BLaER1 treated with 17β-estradiol and CSF1 and Interleukin-3, amounts not matched to agents 10 nM and 100 nM (cell line): Measurements from ENCODE around the gene ZDHHC9.

ENCODE experiments used
- H3K27ac ChIP-seq, 11 experiments: shearing (Covaris generic); formaldehyde crosslinking; 2 replicates each; pipeline ENCODE4 v1.8.1; 2022
- H3K27me3 ChIP-seq, 11 experiments: shearing (Covaris generic); formaldehyde crosslinking; 2 replicates each; pipeline ENCODE4 v1.8.1; 2022
- H3K36me3 ChIP-seq, 11 experiments: shearing (Covaris generic); formaldehyde crosslinking; 2 replicates each; pipeline ENCODE4 v1.8.1; 2022
- H3K4me1 ChIP-seq, 10 experiments: shearing (Covaris generic); formaldehyde crosslinking; 2 replicates each; pipeline ENCODE4 v1.8.1; 2022
- H3K4me2 ChIP-seq, 11 experiments: shearing (Covaris generic); formaldehyde crosslinking; 2 replicates each; pipeline ENCODE4 v1.8.1; 2022
- H3K4me3 ChIP-seq, 10 experiments: shearing (Covaris generic); formaldehyde crosslinking; 2 replicates each; pipeline ENCODE4 v1.8.1; 2022
- H3K9ac ChIP-seq, 11 experiments: shearing (Covaris generic); formaldehyde crosslinking; 2 replicates each; pipeline ENCODE4 v1.8.1; 2022
- H3K9me3 ChIP-seq, 11 experiments: shearing (Covaris generic); formaldehyde crosslinking; replicated peaks in 1 of 11; 2 replicates each; pipeline ENCODE4 v1.8.1; 2022
- H4K20me1 ChIP-seq, 11 experiments: shearing (Covaris generic); formaldehyde crosslinking; 2 replicates each; pipeline ENCODE4 v1.8.1; 2022
- Cebpa-rat ChIP-seq, 11 experiments: shearing (Covaris generic); IDR thresholded peaks; 2 replicates each; pipeline ENCODE4 v1.8.1; 2022

ZDHHC9 gene

DNA sequence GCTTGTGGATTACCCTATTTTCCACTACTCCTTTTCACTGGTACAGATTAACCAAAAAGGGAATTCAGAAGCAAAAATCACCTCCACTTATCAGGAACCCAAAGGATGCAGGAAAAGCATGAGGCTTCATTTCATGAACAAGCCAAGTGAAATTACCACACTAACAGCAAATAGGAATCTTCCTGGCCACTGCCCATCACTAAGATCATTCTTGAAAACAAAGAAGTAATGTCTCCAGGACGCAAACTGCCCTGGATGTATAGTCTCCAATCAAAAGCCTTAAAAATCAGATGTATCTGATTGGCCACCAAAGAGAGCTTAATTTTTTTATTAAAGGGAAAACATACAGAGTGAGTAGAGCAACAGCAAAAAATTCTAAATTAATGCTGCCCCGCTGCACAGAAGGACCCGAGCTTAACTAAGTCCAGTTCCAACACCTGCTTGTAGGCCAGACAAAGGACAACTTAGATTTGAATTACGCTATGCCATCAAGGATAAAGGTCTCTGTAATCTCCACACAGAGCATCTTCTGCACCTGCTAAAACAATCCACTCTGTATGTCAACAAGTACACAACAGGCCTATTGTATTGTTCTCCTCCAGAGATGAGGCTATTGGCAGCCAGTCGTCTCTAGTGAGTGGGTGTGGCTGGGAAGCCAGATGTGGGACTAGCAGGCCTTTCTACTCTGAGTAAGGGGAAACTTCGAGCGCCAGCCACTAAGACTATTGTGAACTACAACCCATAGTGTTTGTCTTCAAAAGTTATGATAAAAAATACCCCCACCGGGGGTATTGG is 12.4 kb downstream of the ZDHHC9 start:
- TF ChIP-seq Cebpa-rat (IDR thresholded peaks at IDR 0.05): no peak
- H3K4me3 ChIP-seq: no peak overlapping the region
- H3K36me3 ChIP-seq: peaks cover 0 to 21% (median 9%) of the 10 kb centered on the region in 11 experiments; a peak in 9 of 22 replicates
- no peak overlapping the region for H3K4me2 ChIP-seq
- H3K9me3 ChIP-seq: peaks cover 0 to 13% (median 0%) of the 10 kb centered on the region in 11 experiments; a peak in 2 of 22 replicates
- peaks cover 0 to 22% (median 0%) of the 10 kb centered on the region in 11 experiments; a peak in 4 of 22 replicates for H4K20me1 ChIP-seq
- H3K4me1 ChIP-seq: peaks cover 0 to 4% (median 0%) of the 10 kb centered on the region in 10 experiments; a peak in 3 of 20 replicates
- H3K9ac ChIP-seq: no peak overlapping the region
- H3K27ac ChIP-seq: no peak overlapping the region
- peaks cover 56 to 95% (median 77%) of the 10 kb centered on the region in 11 experiments for H3K27me3 ChIP-seq

DNA sequence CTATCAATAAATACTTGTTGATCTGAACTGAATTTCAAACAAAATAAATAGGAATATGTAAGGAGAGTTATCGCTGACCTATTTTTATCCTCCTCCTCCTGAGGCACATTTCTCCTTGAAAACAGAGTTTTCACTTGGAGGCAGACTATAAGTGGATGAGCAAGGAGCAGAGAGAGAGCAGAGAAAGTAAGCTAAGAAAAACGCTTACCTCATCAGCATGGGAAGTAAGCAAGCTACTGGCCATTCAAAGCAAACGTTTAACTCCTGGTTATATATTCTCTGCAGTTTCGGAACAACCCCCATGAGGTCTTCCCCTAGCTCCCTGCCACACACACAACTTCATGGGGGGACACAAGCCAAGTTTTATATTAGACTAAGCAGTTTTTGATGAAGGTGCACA is 13.2 kb downstream of the ZDHHC9 start:
- peaks cover 0 to 8% (median 0%) of the 10 kb centered on the region in 10 experiments; a peak in 3 of 20 replicates for H3K4me1 ChIP-seq

DNA sequence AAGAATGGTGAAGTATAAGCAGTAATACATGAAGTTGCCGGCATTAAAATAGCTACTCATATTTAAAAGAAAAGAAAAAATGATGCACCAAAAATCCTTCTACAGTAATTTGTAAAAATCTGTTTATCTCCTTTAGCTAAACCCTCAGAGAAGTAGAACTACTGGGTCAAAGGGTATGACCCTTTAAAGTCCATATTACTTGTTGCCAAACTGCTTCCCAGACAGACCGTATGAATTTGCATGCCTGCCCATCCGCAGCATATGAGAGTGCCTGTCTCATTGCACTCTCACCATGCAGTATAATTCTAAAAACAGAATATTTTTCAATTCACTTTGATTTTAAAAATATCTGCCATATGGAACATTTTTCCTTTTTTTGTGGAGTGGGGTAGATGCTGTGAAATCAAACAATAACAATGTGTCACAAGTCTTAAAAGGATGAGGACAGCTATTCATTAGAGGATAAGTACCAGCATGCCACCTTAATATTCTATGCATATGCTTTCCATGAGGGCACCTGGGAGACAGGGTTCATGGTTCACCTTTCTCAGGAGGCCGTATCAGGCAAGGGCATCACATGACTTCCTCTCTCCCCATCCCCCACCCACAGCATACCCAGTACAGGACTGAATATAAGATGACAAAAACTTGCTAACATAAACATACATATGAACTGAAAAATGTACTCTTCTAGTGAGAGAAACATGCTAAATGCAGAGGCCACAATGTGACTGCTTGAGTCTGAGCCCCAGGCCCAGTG is 17.8 kb downstream of the ZDHHC9 start:
- Histone ChIP-seq H3K4me2 (no peak overlapping the region), H3K9ac (no peak overlapping the region), H3K36me3 (peaks cover 0 to 17% (median 9%) of the 10 kb centered on the region in 11 experiments; a peak in 10 of 22 replicates), H3K4me3 (no peak overlapping the region), H4K20me1 (peaks cover 0 to 10% (median 0%) of the 10 kb centered on the region in 11 experiments; a peak in 1 of 22 replicates), H3K27ac (peak overlapping the region in 2 of 11 experiments; percentile 0 to 10; a peak in 3 of 22 replicates), H3K4me1 (peaks cover 5 to 16% (median 10%) of the 10 kb centered on the region in 10 experiments; a peak in 11 of 20 replicates), H3K9me3 (peaks cover 0 to 13% (median 0%) of the 10 kb centered on the region in 11 experiments; a peak in 5 of 22 replicates), H3K27me3 (peaks cover 53 to 60% (median 58%) of the 10 kb centered on the region in 11 experiments)
- TF ChIP-seq Cebpa-rat (IDR thresholded peaks at IDR 0.05): no peak

More for the DNA sequence above, 13.2 kb downstream of the ZDHHC9 start:
- peaks cover 0 to 13% (median 0%) of the 10 kb centered on the region in 11 experiments; a peak in 2 of 22 replicates for H3K9me3 ChIP-seq
- H3K4me3 ChIP-seq: no peak overlapping the region
- H3K4me2 ChIP-seq: no peak overlapping the region
- peaks cover 60 to 95% (median 82%) of the 10 kb centered on the region in 11 experiments for H3K27me3 ChIP-seq
- TF ChIP-seq Cebpa-rat (IDR thresholded peaks at IDR 0.05): no peak
- no peak overlapping the region for H3K27ac ChIP-seq
- peaks cover 0 to 21% (median 9%) of the 10 kb centered on the region in 11 experiments; a peak in 9 of 22 replicates for H3K36me3 ChIP-seq
- H3K9ac ChIP-seq: no peak overlapping the region
- H4K20me1 ChIP-seq: peaks cover 0 to 22% (median 0%) of the 10 kb centered on the region in 11 experiments; a peak in 4 of 22 replicates

DNA sequence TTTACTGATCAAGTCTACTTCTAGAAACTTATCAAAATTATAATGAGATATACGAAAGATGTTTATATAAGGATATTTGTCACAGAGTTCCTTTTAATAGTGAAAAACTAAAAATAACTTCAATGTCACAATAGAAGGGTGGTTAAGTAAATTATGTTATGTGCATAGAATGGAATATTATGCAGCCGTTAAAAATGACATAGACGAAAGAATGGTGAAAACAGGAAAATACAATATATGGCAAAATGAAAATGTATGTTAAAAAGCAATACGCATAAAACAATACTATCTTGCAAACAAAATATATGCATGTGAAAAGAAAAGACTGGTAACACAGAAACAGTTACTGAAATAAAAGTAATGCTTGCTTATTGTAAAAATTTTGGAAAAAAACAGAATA is 19.1 kb downstream of the ZDHHC9 start:
- peaks cover 0 to 7% (median 0%) of the 10 kb centered on the region in 11 experiments; a peak in 1 of 22 replicates for H4K20me1 ChIP-seq
- H3K4me2 ChIP-seq: no peak overlapping the region
- H3K27ac ChIP-seq: peak overlapping the region in 7 of 11 experiments; percentile 56 to 74 (median 70); a peak in 8 of 22 replicates
- no peak for TF ChIP-seq Cebpa-rat (IDR thresholded peaks at IDR 0.05)
- H3K4me3 ChIP-seq: no peak overlapping the region
- H3K9ac ChIP-seq: no peak overlapping the region
- peaks cover 40 to 55% (median 49%) of the 10 kb centered on the region in 11 experiments for H3K27me3 ChIP-seq
- peaks cover 5 to 16% (median 10%) of the 10 kb centered on the region in 10 experiments; a peak in 11 of 20 replicates for H3K4me1 ChIP-seq
- peaks cover 0 to 17% (median 9%) of the 10 kb centered on the region in 11 experiments; a peak in 10 of 22 replicates for H3K36me3 ChIP-seq
- peaks cover 0 to 13% (median 0%) of the 10 kb centered on the region in 11 experiments; a peak in 5 of 22 replicates for H3K9me3 ChIP-seq

DNA sequence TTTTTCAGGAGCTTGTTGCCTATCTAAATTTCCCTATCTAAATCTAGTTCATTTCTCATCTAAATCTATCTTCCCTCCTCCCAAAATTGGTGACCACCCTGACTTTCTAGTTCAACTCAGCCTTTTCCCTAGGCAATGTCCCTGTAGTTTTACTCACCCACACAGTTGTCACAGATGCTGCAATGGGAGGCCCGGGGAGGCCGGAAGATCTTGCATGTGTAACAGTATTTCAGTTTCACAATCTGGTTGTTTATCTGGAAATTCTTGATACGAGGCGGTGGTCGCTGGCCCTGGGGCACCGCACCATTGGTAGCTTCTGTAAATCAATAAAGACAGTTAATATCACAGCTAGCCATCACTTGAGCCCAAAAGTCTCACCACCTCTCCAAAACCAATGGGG is 20.2 kb downstream of the ZDHHC9 start:
- peak in 5 of 11 experiments; percentile 39 to 77 (median 49); a peak in 7 of 22 replicates for TF ChIP-seq Cebpa-rat (IDR thresholded peaks at IDR 0.05)
- Histone ChIP-seq H3K36me3 (peaks cover 0 to 11% (median 4%) of the 10 kb centered on the region in 11 experiments; a peak in 7 of 22 replicates), H4K20me1 (no peaks in the 10 kb centered on the region; a peak in 1 of 22 replicates), H3K4me1 (peaks cover 5 to 16% (median 10%) of the 10 kb centered on the region in 10 experiments; a peak in 12 of 20 replicates), H3K27ac (peak overlapping the region in 9 of 11 experiments; percentile 41 to 74 (median 69); a peak in 19 of 22 replicates), H3K27me3 (peaks cover 29 to 47% (median 39%) of the 10 kb centered on the region in 11 experiments), H3K9ac (peak overlapping the region in 9 of 11 experiments; percentile 27 to 61 (median 46); a peak in 13 of 22 replicates), H3K4me2 (peak overlapping the region; percentile 15 to 60 (median 46); a peak in 19 of 22 replicates), H3K4me3 (no peak overlapping the region; a peak in 1 of 20 replicates), H3K9me3 (peaks cover 0 to 7% (median 0%) of the 10 kb centered on the region in 11 experiments; a peak in 4 of 22 replicates)

DNA sequence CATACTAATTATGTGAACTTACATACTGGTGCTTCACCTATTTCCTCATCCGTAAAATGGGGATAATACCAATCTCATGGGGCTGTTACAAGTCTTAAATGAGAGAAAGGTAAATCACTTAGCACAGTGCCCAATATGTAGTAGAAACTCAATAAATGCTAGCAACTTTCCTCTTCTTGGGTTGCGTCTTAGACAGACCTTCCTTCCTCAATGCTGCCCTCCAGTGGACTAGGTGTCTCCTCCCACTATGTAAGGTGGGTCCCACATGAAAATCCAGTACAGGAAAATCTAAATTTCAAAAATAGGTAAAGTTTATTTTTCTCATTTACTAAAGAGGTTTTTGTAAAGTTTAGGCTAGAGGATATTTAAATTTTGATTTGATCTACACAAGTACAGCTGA is 20.6 kb downstream of the ZDHHC9 start:
- H3K9ac ChIP-seq: peak overlapping the region in 9 of 11 experiments; percentile 27 to 61 (median 46); a peak in 13 of 22 replicates
- H3K27me3 ChIP-seq: peaks cover 26 to 47% (median 37%) of the 10 kb centered on the region in 11 experiments
- no peak for TF ChIP-seq Cebpa-rat (IDR thresholded peaks at IDR 0.05)
- peaks cover 0 to 5% (median under 1%) of the 10 kb centered on the region in 11 experiments; a peak in 6 of 22 replicates for H3K9me3 ChIP-seq
- peaks cover 5 to 16% (median 11%) of the 10 kb centered on the region in 10 experiments; a peak in 13 of 20 replicates for H3K4me1 ChIP-seq
- H3K36me3 ChIP-seq: peaks cover 0 to 11% (median 3%) of the 10 kb centered on the region in 11 experiments; a peak in 8 of 22 replicates
- H3K4me2 ChIP-seq: peak overlapping the region; percentile 15 to 60 (median 46); a peak in 16 of 22 replicates
- H3K4me3 ChIP-seq: no peak overlapping the region
- no peaks in the 10 kb centered on the region; a peak in 1 of 22 replicates for H4K20me1 ChIP-seq
- peak overlapping the region in 9 of 11 experiments; percentile 41 to 74 (median 69); a peak in 19 of 22 replicates for H3K27ac ChIP-seq

DNA sequence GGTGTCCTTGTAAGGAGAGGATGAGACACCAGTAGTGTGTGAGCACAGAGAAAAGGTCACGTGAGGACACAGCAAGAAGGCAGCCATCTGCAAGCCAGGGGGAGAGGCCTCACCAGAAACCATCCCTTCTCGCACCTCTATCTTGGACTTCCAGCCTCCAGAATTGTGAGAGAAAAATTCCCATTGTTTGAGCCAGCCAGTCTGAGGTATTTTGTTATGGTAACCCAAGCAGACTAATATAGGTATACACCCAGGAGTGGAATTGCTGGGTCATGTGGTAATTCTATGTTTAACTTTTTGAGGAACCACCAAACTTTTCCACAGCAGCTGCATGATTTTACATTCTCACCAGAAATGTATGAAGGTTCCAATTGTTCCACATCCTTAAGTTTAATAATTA is 25.6 kb downstream of the ZDHHC9 start:
- TF ChIP-seq Cebpa-rat (IDR thresholded peaks at IDR 0.05): no peak
- Histone ChIP-seq H3K4me2 (no peak overlapping the region), H3K27ac (no peak overlapping the region), H3K4me3 (no peak overlapping the region), H4K20me1 (no peaks in the 10 kb centered on the region), H3K4me1 (peaks cover 0 to 16% (median 0%) of the 10 kb centered on the region in 10 experiments; a peak in 3 of 20 replicates), H3K9me3 (peaks cover 0 to 9% (median 5%) of the 10 kb centered on the region in 11 experiments; a peak in 10 of 22 replicates), H3K9ac (no peak overlapping the region), H3K36me3 (peaks cover 0 to 25% (median 12%) of the 10 kb centered on the region in 11 experiments; a peak in 11 of 22 replicates), H3K27me3 (peaks cover 17 to 57% (median 43%) of the 10 kb centered on the region in 11 experiments; a peak in 20 of 22 replicates)
